Heart left ventricle (tissue), 13 donors: ENCODE data around the gene MPPED2.

Experiments
- POLR2A ChIP-seq, 2 donors: fragments of 450-650 bp; IDR thresholded peaks; one replicate each; pipeline ENCODE4 v1.6.1; 2017; ENCODE audit warnings: antibody characterized with exemption in 2 of 2, mild to moderate bottlenecking in 2 of 2, moderate library complexity in 2 of 2
- TF ChIP-seq, protein P1 (sequence below), 12 donors: fragments of 200-600 bp; sonication (generic) in 4 of 12; IDR thresholded peaks; one replicate each; pipeline versions ENCODE4 v1.5.0 to v1.8.0; 2018 to 2022; ENCODE audit warnings: antibody characterized with exemption in 12 of 12, mild to moderate bottlenecking in 5 of 12
- donor health status: ischemic (EF 13 %, LVEDD 7.1; RV severe dilation, severe dysfunction).
- donor health status: DM: no; HTN: yes; CAD: no.
- donor health status: DM: no; HTN: no; CAD: no.
- donor health status: ischemic (EF 25% LVEDD 6.9; RV normal size, moderate dysfunction).
- donor health status: ischemic (EF 25% LVEDD 5.7; RV mildly dilated, moderate dysfunction).
- donor health status: ischemic (EF 35%, LVEDD 5.7; RV mildly dilated, moderate dysfunction).
- donor health status: nonischemic (EF 11% LVEDD 7.7; RV severe dilation, severe dysfunction).
- donor health status: DM: yes; HTN: yes; CAD: no.
- donor health status: PGD.
- donor health status: ischemic (EF 29% LVEDD 5.4; RV normal size, mild dysfunction).
- donor health status: nonischemic (EF 23%, LVEDD 6.1; RV moderate dilation, normal function).

- TF ChIP-seq, protein P1, sequence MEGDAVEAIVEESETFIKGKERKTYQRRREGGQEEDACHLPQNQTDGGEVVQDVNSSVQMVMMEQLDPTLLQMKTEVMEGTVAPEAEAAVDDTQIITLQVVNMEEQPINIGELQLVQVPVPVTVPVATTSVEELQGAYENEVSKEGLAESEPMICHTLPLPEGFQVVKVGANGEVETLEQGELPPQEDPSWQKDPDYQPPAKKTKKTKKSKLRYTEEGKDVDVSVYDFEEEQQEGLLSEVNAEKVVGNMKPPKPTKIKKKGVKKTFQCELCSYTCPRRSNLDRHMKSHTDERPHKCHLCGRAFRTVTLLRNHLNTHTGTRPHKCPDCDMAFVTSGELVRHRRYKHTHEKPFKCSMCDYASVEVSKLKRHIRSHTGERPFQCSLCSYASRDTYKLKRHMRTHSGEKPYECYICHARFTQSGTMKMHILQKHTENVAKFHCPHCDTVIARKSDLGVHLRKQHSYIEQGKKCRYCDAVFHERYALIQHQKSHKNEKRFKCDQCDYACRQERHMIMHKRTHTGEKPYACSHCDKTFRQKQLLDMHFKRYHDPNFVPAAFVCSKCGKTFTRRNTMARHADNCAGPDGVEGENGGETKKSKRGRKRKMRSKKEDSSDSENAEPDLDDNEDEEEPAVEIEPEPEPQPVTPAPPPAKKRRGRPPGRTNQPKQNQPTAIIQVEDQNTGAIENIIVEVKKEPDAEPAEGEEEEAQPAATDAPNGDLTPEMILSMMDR (IDR thresholded peaks at IDR 0.05), result no peak
- no peak for TF ChIP-seq POLR2A (IDR thresholded peaks at IDR 0.05)
Observed at GRCh38 chr11:30489076-30489475, 97.1 kb downstream of the MPPED2 start.
